GM19438 (cell line): ENCODE data around the gene GOLGA6L10.
"Not testable (repeated sequence)": the region's sequence is repeated elsewhere in the genome, so short reads cannot be mapped to it uniquely, and the experiment has no call there.

Experiments
- ATAC-seq: cut with Tn5 transposase; IDR thresholded peaks from one replicate; pipeline ENCODE4 v1.9.1; 2021; ENCODE audit warnings: low read depth; ENCODE audit not compliant: unreplicated experiment

The GOLGA6L10 gene

DNA sequence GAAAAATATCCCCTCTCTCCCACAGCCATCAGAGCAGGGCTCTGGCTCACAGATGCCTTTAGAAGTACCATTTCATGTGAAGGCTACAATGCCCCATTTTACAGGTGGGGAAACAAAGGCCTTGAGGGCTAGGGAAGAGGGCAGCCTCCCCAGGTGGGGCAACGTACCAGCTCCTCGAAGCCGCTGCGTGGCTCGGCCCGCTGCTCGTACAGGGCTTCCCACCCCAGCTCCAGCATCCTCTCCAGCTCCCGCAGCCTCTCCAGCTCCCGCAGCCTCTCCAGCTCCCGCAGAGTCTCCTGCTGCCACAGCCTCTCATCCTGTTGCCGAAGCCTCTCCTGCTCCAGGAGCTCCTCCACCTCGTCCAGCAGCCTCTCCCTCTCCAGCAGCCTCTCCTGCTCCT lies 4.9 kb downstream of the GOLGA6L10 start:
- ATAC-seq, result not testable (repeated sequence)

DNA sequence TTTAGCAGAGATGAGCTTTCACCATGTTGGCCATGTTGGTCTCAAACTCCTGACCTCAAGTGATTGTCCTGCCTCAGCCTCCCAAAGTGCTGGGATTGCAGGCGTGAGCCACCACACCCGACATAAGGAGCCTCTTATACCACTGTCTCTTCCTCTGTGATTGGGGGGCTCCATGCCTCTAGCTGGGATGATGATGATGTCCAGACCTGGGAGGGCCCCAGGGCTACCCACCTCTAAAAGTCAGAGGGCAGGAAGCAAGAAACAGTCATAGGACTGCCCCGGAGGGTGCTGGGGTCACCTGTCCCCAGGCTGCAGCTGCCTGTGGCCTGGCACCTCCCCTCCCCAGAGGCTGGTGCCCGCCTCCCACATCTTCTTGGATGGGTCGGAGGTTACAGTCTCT lies 5.4 kb downstream of the GOLGA6L10 start:
- ATAC-seq, result not testable (repeated sequence)

DNA sequence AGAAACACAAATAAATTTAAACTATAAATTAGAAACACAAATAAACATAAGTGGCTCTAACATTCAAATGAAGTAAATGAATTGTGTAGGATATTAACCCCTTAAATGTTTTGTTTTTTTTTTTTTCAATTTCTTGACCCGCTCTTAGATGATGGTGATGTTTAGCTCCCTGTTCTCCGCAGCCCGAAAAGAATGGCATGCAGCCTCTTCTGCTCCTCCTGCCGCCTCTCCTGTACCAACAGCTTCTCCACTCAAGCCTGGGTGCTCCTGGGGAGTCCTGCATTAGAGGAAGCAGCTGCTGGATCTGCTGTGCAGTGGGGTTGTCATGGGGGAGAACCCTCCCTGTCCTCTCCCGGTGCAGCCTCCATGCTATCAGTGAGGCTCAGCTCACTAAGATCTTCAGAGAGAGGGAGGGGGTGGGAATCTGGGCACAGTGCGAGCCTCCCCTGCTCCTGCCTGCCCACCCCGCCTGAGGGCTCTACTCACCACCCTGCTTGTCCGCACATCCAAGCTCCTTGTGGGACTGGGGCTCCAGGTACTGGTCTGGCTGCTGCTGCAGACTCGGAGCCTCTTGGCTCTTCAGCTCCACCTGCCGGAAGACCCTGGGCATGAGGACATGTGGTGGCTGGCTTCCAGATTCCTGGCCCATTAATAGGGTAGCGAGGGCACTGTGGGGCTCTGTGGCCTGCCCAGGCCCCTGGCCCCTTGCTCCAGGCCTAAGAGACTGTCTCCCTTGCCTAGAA lies 6.5 kb downstream of the GOLGA6L10 start:
- ATAC-seq, result not testable (repeated sequence)

DNA sequence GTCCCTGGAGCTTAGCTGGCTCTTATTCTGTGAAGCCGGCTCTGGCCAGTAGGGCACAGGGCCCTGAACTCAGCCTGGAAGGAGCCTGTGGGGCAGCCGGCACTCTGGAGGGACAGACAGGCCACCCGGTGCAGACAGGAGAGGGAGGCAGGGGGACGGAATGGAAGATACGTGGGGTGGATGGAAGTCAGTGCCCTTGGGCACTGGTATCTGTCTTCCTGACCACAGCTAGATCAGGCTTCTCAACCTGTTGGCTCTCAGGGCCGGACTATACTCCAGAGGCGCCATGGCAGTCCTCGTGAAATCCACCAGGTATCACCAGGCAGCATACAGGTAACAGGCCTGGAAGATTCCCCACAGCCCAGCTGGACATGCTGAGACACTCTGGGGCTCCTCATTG lies 10.7 kb downstream of the GOLGA6L10 start:
- ATAC-seq, result not testable (repeated sequence)

DNA sequence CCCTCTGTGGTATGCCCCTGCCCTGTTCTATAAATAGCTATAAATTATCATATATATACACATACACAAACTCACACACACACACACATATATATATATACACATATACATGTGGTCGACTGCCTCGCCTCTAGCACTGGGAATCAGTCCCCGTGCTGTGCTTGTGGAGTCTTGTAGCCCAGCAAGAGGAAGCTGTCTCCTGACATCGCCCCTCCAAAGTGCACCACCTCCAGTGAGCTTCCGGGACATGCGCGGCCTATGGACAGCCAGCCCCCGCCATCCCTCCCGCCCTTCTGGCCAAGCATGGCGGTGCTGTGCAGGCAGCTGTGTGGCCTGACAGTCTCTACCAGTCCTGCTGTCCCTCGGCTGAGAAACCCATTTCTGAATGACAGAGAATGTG lies 11.2 kb downstream of the GOLGA6L10 start:
- not testable (repeated sequence) for ATAC-seq

DNA sequence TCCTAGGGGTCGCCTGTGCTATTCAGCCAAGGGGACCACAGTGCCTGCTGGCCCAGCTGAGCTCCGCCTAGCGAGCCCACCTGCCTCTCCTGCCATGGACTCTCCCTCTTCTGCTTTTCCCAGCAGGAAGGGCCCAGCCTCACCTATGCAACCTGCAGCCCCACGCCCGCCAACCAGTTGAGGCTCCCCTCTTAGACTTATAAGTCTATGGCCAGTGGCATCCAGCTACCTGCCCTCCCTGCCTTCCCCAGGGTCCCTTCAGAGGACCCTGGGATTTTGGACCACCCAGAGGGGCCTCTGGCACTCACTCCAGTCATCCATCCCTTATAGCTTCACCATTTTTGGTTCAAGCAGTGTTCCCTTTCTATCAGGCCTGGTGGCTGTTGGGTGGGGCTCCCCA lies 12.2 kb downstream of the GOLGA6L10 start:
- not testable (repeated sequence) for ATAC-seq

DNA sequence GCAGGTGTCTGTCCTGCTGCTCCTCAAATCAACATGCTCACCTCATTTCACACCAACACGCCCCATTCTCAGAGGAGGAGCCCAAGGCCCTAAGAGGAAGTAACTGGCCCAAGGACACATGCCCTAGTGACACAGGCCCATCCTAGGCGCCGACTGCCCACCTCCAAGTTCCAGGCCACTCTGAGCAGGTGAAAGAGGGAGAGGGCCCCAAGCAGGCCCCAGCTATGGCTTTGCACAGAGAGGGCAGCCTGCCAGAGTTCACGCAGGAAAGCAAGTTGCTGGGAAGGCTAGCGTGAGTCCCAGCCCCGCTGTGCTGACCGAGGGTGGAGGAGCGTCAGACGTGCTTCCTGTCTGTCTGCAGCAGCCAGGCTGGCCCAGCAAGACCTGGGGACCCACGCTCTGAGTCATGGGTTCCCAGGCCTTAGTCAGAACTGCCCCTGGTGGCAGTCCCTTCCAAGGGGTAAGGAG lies 13.1 kb downstream of the GOLGA6L10 start:
- not testable (repeated sequence) for ATAC-seq

DNA sequence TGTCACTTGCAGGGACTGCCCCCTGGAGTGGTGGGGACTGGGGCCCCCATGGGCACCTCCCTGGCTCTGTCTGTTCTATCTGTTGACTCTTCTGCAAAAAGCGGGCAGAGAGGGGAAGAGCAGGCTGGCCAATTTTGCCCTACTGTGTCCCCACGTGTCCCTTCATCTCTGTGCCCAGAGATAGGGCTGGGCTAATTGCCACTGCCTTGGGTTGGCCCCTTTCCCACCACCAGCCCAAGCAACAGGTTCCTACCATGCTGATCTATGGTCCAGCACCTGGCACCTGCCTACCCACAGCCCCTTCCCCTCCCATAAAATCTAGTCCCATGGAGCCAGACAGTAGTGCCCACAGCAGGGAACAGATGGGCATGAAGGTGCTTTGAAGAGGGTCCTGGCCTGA lies 14.3 kb downstream of the GOLGA6L10 start:
- ATAC-seq, result not testable (repeated sequence)

DNA sequence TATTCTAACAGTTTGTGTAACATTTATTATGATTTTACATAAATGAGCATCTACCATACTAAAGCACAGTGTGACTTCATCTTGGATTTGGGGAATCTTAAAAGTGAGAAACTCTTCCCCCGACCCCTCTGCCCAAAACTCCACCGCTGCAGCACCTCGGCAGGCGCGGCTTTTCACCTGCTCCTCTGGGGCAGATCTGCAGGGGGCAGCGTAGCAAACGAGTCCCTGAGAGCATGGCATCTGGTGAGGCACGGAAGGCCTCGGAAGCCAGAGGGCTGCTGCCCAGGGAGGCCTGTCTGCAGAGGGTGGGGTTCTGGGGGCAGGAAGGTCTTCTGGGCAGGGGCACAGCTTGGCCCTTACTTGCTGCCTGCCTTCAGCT lies 14.7 kb downstream of the GOLGA6L10 start:
- not testable (repeated sequence) for ATAC-seq

DNA sequence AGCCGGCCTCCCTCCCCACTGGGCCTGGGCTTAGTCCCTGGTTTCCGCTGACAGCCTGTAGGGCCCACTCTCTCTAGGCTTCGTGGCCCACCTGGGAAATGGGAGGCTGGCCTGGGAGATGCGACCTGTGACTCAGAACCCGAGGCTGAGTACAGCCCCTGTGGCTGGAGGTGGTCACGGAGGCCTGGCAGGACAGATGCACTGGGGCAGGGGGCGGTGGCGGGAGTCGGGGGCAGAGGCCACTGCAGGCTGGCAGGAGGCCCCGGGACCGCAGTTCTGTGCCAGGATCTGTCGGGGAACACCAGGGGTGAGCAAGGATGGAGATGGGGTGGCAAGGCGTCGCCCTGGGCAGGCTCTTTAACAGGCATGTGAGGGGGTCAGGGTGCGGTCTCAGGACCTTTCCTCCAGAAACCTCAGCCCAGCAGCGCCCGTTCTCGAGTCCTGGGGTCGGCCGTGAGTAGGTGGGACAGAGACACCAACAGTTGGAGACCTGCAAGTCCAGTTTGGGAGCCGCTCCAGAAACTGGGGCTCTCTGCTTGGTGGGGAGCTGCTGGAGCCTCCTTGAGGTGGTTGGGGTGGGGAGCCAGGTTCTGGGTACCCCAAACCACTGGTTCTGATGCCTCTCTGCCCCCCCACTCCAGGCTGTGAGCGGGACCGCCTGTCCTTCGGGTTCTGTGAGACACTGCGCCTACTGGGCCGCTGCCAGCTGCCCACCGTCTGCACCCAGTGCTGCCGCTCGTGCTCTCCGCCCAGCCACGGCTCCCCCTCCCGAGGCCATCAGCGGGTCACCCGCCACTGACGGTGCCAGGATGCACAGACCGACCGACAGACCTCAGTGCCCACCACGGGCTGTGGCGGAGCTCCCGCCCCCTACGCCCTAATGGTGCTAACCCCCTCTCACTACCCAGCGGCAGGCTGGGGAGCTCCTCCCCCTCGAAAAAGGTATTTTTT lies 15.4 kb downstream of the GOLGA6L10 start:
- ATAC-seq, result not testable (repeated sequence)

DNA sequence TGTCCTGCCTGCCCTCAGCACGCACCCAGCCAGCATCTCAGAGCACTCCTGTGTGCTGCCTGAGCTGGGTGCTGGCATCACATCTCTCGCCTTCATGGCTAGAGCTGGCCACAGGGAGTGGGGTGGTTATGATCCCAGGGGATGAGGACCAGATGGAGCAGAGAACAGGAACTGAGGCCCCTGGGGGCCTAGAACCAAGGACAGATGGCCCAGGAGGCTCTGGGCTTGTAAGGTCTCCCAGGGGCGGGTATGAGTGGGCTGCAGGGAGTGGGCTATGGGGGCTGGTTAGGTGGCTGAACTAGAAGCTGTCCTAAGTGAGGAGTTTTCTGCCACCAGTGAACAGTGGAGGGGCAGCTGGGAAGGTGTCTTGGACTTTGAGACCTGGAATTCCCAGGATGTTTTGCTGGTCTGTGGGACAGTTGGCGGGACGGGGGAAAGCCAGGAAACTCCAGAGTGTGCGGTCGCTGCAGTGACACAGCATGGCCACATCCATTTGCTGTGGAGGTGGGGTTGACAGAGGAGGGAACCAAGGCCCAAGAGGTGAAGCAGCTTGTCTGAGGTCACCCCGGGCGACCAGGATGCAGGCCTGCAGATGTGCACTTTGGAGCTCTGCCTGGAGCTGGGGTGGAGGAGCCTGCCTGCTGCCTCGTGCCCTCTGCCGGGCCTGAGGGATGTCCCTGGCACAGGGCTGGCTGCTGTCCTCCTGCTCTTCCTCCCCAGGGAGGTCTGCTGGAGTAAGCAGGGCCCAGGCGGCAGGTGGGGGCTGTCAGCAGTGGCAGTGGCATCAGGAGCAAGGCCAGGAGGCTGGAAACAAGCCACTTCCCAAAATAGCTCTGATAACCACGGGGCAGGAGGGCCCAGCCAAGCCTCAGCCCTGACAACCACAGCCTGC lies 16.3 kb downstream of the GOLGA6L10 start:
- ATAC-seq, result not testable (repeated sequence)

DNA sequence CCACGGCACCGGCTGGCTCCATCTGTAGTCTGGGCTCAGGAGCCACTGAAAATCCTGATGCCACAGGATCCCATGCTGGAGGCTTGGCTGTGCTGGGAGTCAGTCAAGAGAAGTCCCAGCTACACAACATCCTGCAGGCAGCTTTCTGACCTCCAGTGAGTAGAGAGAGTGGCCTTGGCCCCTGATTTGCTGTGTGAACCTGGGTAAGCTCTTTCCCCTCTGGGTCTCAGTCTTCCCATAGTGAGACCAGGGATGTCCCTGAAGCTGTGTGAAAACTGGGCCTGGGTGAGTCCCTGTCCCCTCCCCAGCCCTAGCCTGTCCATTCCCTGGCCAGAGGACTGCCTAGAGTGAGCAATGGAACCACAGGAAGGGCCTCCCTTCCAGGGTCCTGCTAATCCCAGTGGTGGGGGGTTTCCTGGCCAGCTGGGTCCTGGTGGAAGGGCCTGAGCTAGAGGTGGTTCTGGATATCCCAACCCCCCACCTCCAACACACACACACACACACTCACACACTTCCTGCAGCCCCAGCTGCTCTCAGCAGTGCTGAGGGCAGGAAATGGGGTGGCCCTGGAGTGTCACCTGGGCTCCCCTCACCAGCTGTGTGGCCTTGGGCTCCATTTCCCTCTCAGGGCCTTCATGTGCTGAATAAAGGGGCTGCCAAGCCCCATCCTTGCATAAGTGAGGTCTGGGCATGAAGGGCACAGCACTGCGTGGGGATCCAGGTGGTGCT lies 17.5 kb downstream of the GOLGA6L10 start:
- ATAC-seq, result peak; percentile 73

DNA sequence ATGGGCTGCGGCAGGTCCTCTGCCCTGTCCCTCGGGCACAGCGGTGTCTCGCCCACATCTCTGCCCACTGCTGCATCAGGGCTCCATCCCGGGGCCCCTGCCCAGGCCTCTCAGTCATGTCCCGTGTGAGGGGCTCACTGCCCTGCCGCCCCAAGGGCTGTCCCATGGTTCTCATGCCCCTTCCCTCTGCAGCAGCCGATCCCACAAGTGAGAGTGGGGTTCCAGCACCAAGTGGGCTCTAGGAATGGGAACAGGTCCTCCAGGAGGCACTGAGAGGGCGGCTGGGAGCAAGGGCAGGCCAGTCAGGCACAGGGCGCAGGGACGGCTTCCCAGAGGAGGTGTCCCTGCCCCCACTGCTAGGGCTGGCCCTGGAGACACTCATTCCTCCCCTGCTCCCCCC lies 18.4 kb downstream of the GOLGA6L10 start:
- ATAC-seq, result not testable (repeated sequence)

DNA sequence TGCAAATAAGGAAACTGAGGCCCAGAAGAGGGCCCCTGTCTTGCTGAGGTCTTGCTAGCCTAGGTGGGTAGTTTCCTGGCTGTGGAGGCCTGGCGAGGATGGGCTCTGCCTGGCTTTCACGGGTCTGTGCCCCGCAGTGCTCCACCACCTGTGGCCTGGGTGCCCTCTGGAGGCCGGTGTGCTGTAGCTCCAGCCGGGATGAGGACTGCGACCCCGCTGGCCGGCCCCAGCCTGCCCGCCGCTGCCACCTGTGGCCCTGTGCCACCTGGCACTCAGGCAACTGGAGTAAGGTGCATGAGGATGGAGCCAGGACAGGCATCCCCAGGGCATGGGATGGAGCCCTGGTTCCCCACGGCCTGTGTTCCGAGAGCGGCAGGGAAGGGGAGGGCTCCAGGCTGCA lies 20.2 kb downstream of the GOLGA6L10 start:
- not testable (repeated sequence) for ATAC-seq

DNA sequence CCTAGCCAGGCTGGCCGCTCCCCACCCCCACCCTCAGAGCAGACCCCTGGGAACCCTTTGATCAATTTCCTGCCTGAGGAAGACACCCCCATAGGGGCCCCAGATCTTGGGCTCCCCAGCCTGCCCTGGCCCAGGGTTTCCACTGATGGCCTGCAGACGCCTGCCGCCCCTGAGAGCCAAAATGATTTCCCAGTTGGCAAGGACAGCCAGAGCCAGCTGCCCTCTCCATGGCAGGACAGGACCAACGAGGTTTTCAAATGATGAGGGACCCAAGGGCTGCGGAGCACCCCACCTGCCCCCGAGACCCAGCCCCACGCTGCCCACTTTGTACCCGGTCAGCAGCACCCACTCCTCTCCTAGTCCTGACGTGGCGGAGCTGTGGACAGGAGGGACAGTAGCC lies 21.9 kb downstream of the GOLGA6L10 start:
- ATAC-seq, result not testable (repeated sequence)

DNA sequence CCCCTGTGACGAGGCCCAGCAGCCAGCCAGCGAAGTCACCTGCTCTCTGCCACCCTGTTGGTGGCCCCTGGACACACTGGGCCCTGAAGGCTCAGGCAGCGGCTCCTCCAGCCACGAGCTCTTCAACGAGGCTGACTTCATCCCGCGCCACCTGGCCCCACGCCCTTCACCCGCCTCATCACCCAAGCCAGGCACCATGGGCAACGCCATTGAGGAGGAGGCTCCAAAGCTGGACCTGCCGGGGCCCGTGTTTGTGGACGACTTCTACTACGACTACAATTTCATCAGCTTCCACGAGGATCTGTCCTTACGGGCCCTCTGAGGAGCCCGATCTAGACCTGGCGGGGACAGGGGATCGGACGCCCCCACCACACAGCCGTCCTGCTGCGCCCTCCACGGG lies 22.4 kb downstream of the GOLGA6L10 start:
- not testable (repeated sequence) for ATAC-seq

DNA sequence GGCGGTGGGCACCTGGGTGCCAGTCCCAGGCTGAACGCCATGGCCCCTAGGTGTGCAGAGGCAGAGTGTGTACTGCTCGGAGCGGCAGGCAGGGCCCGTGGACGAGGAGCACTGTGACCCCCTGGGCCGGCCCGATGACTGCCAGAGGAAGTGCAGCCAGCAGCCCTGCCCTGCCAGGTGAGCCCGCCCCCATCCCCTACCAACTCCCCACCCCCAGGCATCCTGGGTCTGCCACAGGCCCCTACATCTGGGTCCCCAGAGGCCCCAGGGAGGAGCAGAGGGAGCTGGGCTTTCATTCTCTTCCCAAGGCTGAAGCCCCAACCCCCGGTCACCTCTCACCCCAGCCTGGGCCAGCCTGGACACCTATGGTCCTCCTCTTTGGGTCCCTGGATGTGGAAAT lies 23.6 kb downstream of the GOLGA6L10 start:
- not testable (repeated sequence) for ATAC-seq

DNA sequence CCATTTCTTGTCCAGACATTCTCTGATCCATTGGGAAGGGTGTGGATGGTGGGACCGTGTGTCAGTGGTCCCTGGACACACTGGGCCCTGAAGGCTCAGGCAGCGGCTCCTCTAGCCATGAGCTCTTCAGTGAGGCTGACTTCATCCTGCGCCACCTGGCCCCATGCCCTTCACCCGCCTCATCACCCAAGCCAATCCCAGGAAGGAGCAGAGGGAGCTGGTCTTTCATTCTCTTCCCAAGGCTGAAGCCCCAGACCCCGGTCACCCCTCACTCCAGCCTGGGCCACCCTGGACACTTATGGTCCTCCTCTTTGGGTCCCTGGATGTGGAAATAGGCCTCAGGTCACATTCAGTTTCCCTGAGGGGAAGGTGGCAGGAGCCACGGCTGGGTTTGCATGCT lies 24.4 kb downstream of the GOLGA6L10 start:
- not testable (repeated sequence) for ATAC-seq

DNA sequence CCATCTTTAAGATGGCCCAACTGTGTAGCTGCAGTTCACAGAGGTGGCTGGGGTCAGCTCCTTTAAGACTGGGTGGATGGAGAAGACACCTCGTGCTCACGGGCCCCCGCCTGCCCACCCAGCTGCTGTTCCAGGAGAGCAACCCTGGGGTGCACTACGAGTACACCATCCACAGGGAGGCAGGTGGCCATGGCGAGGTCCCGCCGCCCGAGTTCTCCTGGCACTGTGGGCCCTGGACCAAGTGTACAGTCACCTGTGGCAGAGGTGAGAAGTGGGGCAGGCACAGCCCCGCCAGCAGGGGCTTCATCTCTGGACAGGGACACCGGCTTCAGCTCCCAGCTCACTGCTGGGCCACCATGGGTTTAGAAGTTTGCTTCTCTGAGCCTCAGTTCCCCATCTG lies 26.8 kb downstream of the GOLGA6L10 start:
- ATAC-seq, result not testable (repeated sequence)

DNA sequence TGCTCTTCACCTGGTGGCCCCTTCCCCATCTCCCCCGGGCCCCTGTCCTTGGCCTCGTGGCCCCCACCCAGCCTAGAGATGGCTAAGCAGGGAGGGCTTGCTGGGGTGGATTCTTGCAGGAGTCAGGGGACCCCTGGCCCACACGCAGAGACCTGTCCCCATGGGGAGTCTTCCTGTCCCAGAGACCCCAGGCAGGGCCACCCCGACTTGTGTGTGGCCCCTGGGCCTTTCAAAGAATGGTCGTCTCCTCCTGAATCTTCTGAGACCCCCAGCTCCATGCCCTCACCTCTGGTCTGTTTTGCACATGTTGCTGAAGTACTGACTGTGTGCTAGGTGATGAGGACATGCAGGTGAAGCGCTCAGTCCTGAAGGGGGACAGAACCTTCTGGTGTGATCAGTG lies 28.4 kb downstream of the GOLGA6L10 start:
- not testable (repeated sequence) for ATAC-seq
